GM12875 (cell line): ENCODE measurements around the gene IFIT2.

Source experiments
- H3K4me3 ChIP-seq: one replicate; pipeline ENCODE4 v1.5.1; 2011; ENCODE audit warnings: low read depth, low read length, control low read depth
- CTCF ChIP-seq: IDR thresholded peaks from 2 replicates; pipeline ENCODE4 v1.5.1; 2011; ENCODE audit warnings: low read depth, mild to moderate bottlenecking, control low read depth, inconsistent platforms, low read length, moderate library complexity, borderline replicate concordance; ENCODE audit not compliant: insufficient read depth

The IFIT2 gene

GRCh38 chr10:89303161-89303560, 1.3 kb downstream of the IFIT2 start:
- no peak for TF ChIP-seq CTCF
- peak overlapping the region; percentile 32 for H3K4me3 ChIP-seq

DNA sequence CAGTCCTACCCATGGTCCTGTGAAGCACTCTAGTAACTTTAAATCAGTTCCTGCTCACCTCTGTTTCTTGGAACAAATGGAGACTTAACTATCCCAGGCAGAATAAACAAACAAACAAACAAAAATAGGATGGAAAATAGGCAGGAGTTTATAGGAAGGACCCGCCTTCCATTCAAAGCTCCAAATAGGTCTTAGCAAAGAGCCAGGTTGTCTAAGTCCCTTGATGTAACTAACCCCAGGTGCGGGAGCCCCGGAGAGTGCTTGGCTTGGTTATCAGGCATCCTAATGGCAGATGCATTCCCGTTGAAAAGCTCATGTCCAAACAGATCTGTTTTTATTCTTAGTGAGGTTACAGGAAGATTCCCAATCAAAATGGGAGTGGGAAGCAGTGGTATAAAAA, 2.2 kb downstream of the IFIT2 start:
- TF ChIP-seq CTCF: no peak
- H3K4me3 ChIP-seq: no peak overlapping the region

- no peak for TF ChIP-seq CTCF
- H3K4me3 ChIP-seq: no peak overlapping the region
Measured at GRCh38 chr10:89304446-89304845, 2.6 kb downstream of the IFIT2 start.

- no peak for TF ChIP-seq CTCF
- H3K4me3 ChIP-seq: no peak overlapping the region
Measured at GRCh38 chr10:89304925-89305324, 3.1 kb downstream of the IFIT2 start.

DNA sequence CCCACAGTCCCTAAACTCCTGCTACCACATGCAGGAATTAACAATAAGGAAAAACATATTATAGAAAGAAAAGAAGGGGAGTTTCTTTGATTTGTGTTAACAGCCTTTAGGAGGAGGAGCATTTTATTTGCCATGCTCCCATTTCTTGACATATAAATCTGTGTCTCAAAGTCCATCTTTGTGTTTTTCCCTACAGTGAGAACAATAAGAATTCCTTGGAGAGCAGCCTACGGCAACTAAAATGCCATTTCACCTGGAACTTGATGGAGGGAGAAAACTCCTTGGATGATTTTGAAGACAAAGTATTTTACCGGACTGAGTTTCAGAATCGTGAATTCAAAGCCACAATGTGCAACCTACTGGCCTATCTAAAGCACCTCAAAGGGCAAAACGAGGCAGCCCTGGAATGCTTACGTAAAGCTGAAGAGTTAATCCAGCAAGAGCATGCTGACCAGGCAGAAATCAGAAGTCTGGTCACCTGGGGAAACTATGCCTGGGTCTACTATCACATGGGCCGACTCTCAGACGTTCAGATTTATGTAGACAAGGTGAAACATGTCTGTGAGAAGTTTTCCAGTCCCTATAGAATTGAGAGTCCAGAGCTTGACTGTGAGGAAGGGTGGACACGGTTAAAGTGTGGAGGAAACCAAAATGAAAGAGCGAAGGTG, 4.1 kb downstream of the IFIT2 start:
- no peak overlapping the region for H3K4me3 ChIP-seq
- no peak for TF ChIP-seq CTCF

- TF ChIP-seq CTCF: no peak
Measured at GRCh38 chr10:89306434-89307268, 4.8 kb downstream of the IFIT2 start.

GRCh38 chr10:89307269-89307577, 5.4 kb downstream of the IFIT2 start:
- no peak for TF ChIP-seq CTCF
- no peak overlapping the region for H3K4me3 ChIP-seq

More at GRCh38 chr10:89306434-89307268, 4.8 kb downstream of the IFIT2 start:
- no peak overlapping the region for H3K4me3 ChIP-seq
